HepG2 (cell line): ENCODE measurements around the gene IL11RA. TPM values are rescaled to one million over a fixed set of nuclear protein-coding genes. Genes with fewer than 3 reads are reported as not detected.

Source experiments
- ATAC-seq: fragments of 200-7000 bp; cut with Tn5 transposase; 3 replicates; pipeline ENCODE4 v1.9.1; 2020; ENCODE audit warnings: mild to moderate bottlenecking, moderate library complexity
- BruUV-seq: library from RNA; stranded (reverse); fragments of 400-500 nt; replicated peaks from 2 replicates; lab custom pipeline; 2021; lab: Mats Ljungman, UMichigan
- CTCF ChIA-PET: fragments of 300-600 bp; formaldehyde crosslinking; extraction: SDS; loops from one replicate; lab custom pipeline; 2021; ENCODE audit warnings: low total read pairs, inconsistent platforms, low intra/inter-chr PET ratio; lab: Yijun Ruan, JAX
- POLR2A ChIA-PET: fragments of 350-600 bp; sonication (Branson Sonifier 250); formaldehyde crosslinking; loops from one replicate; lab custom pipeline; 2020; ENCODE audit warnings: antibody characterized with exemption, inconsistent platforms; lab: Yijun Ruan, JAX
- DNase-seq: peaks from one replicate; pipeline ENCODE4 v3.0.0-alpha.2; 2015; ENCODE audit warnings: low spot score
- FAIRE-seq: peaks from 3 replicates; lab custom pipeline; 2011; peaks lifted over from hg19 to GRCh38; lab: Jason Lieb, UNC
- H2AFZ ChIP-seq: one replicate; pipeline ENCODE4 v1.6.1; 2011; ENCODE audit warnings: low read length, inconsistent platforms
- H3K27ac ChIP-seq: fragments of 300-600 bp; 3 replicates; pipeline ENCODE4 v1.8.0; 2011; ENCODE audit warnings: mixed run types, mild to moderate bottlenecking, mixed read lengths, low read length, inconsistent platforms; ENCODE audit not compliant: insufficient read depth; ENCODE audit errors: extremely low read length
- H3K27me3 ChIP-seq, 2 experiments: fragments of 200-600 bp in 1 of 2; 2 replicates in 1 of 2; 3 replicates in 1 of 2; pipeline versions ENCODE4 v1.6.0 to v1.8.0; 2011; ENCODE audit warnings: low read length in 2 of 2, mild to moderate bottlenecking in 2 of 2, moderate library complexity in 2 of 2, inconsistent platforms in 1 of 2; ENCODE audit not compliant: insufficient read depth in 2 of 2, control insufficient read depth in 1 of 2
- H3K36me3 ChIP-seq, 2 experiments: fragments of 200-600 bp in 1 of 2; replicated peaks in 1 of 2; 2 replicates in 1 of 2; 3 replicates in 1 of 2; pipeline versions ENCODE4 v1.5.1 to v1.8.0; 2011; ENCODE audit warnings: low read length in 2 of 2, inconsistent platforms in 1 of 2; ENCODE audit not compliant: insufficient read depth in 2 of 2, control insufficient read depth in 1 of 2
- H3K4me1 ChIP-seq: 2 replicates; pipeline ENCODE4 v1.5.1; 2012; ENCODE audit warnings: low read length, inconsistent platforms; ENCODE audit not compliant: insufficient read depth
- H3K4me2 ChIP-seq: 2 replicates; pipeline ENCODE4 v1.6.0; 2011; ENCODE audit warnings: low read depth, low read length, inconsistent platforms
- H3K4me3 ChIP-seq, 3 experiments: fragments of 200-600 bp in 1 of 3; sonication (generic), shearing (Covaris generic) in 1 of 3; replicated peaks in 1 of 3; 2 replicates each; pipeline ENCODE4 v1.5.1; 2011 to 2016; ENCODE audit warnings: low read length in 3 of 3, inconsistent platforms in 2 of 3, low read depth in 2 of 3, mild to moderate bottlenecking in 2 of 3, control low read depth in 1 of 3, mixed read lengths in 1 of 3; ENCODE audit not compliant: insufficient read depth in 1 of 3
- H3K79me2 ChIP-seq: one replicate; pipeline ENCODE4 v1.6.1; 2011; ENCODE audit warnings: low read length, inconsistent platforms; ENCODE audit not compliant: insufficient read depth
- H3K9ac ChIP-seq: 2 replicates; pipeline ENCODE4 v1.6.0; 2011; ENCODE audit warnings: mild to moderate bottlenecking, low read depth, low read length, inconsistent platforms; ENCODE audit not compliant: insufficient read depth
- H3K9me3 ChIP-seq: 2 replicates; pipeline ENCODE4 v1.5.1; 2012; ENCODE audit warnings: mild to moderate bottlenecking, low read length
- H4K20me1 ChIP-seq: 2 replicates; pipeline ENCODE4 v1.6.0; 2011; ENCODE audit warnings: inconsistent platforms, mild to moderate bottlenecking, low read length, moderate library complexity; ENCODE audit not compliant: insufficient read depth
- ADNP ChIP-seq: sonication (generic); formaldehyde crosslinking; IDR thresholded peaks from 2 replicates; pipeline ENCODE4 v1.4.0; 2020; ENCODE audit warnings: missing genetic modification reagents
- FOSL2 ChIP-seq: sonication (generic); formaldehyde crosslinking; IDR thresholded peaks from 2 replicates; pipeline ENCODE4 v1.4.0; 2020; ENCODE audit warnings: missing genetic modification reagents
- JUNB ChIP-seq: sonication (generic); formaldehyde crosslinking; IDR thresholded peaks from 2 replicates; pipeline ENCODE4 v1.8.0; 2022; ENCODE audit warnings: missing genetic modification reagents, mild to moderate bottlenecking, borderline replicate concordance
- MED1 ChIP-seq: sonication (generic); formaldehyde crosslinking; IDR thresholded peaks from 2 replicates; pipeline ENCODE4 v1.4.0; 2020; ENCODE audit warnings: missing genetic modification reagents
- MEIS2 ChIP-seq: sonication (generic); formaldehyde crosslinking; IDR thresholded peaks from 2 replicates; pipeline ENCODE4 v1.9.0; 2021; ENCODE audit warnings: mild to moderate bottlenecking, missing genetic modification reagents
- MLLT10 ChIP-seq: sonication (generic); formaldehyde crosslinking; IDR thresholded peaks from 2 replicates; pipeline ENCODE4 v1.4.0; 2020; ENCODE audit warnings: missing genetic modification reagents
- NFE2L1 ChIP-seq: sonication (generic); formaldehyde crosslinking; IDR thresholded peaks from 2 replicates; pipeline ENCODE4 v1.4.0; 2020; ENCODE audit warnings: missing genetic modification reagents, mild to moderate bottlenecking, borderline replicate concordance
- ONECUT2 ChIP-seq: sonication (generic); formaldehyde crosslinking; IDR thresholded peaks from 2 replicates; pipeline ENCODE4 v1.4.0; 2020; ENCODE audit warnings: missing genetic modification reagents
- RFXAP ChIP-seq: sonication (generic); formaldehyde crosslinking; IDR thresholded peaks from 2 replicates; pipeline ENCODE4 v1.4.0; 2020; ENCODE audit warnings: missing genetic modification reagents, borderline replicate concordance
- SNAI1 ChIP-seq: sonication (generic); formaldehyde crosslinking; IDR thresholded peaks from 2 replicates; pipeline ENCODE4 v1.5.0; 2020; ENCODE audit warnings: mild to moderate bottlenecking, missing genetic modification reagents, borderline replicate concordance
- ZFP41 ChIP-seq: sonication (generic); formaldehyde crosslinking; IDR thresholded peaks from 2 replicates; pipeline ENCODE4 v1.4.0; 2020; ENCODE audit warnings: mild to moderate bottlenecking, missing genetic modification reagents, borderline replicate concordance
- ZMYM2 ChIP-seq: sonication (generic); formaldehyde crosslinking; IDR thresholded peaks from 2 replicates; pipeline ENCODE4 v1.8.0; 2022; ENCODE audit warnings: mild to moderate bottlenecking, missing genetic modification reagents
- ZNF629 ChIP-seq: sonication (generic); formaldehyde crosslinking; conservative IDR thresholded peaks from 2 replicates; pipeline ENCODE4 v1.5.0; 2020; ENCODE audit warnings: missing genetic modification reagents
- ZNF644 ChIP-seq: IDR thresholded peaks from 2 replicates; pipeline ENCODE4 v1.6.1; 2016; ENCODE audit warnings: low read depth
- ZNF773 ChIP-seq: sonication (generic); formaldehyde crosslinking; IDR thresholded peaks from 2 replicates; pipeline ENCODE4 v1.4.0; 2020; ENCODE audit warnings: missing genetic modification reagents, borderline replicate concordance
- ZNF878 ChIP-seq: sonication (generic); formaldehyde crosslinking; IDR thresholded peaks from 2 replicates; pipeline ENCODE4 v1.8.1; 2023; ENCODE audit warnings: mild to moderate bottlenecking, missing genetic modification reagents, moderate library complexity
- WGBS: methylation state at CpG from one replicate; pipeline ENCODE4 v1.1.6; 2017; ENCODE audit warnings: low lambda C conversion rate; 5-methylcytosine and 5-hydroxymethylcytosine counted together
- in situ Hi-C: cut with HindIII; loops from 2 replicates; pipeline ENCODE4 v1.10.0; 2017; ENCODE audit warnings: low pct_unique_long_range_greater_than_20kb; ENCODE audit not compliant: extremely low pct_ligation_motif_present
- intact Hi-C: fragments of 100-400 bp; cut with micrococcal nuclease; formaldehyde crosslinking; loops from one replicate; pipeline ENCODE4 v1.10.0; 2022; ENCODE audit not compliant: unreplicated experiment
- polyA plus RNA-seq, 8 experiments: library from polyadenylated mRNA; depleted of rRNA in 3 of 8; stranded (reverse) in 7 of 8; unstranded in 1 of 8; fragments of >200 nt; fragmentation: Illumina TruSeq in 4 of 8; extraction: Trizol in 4 of 8; gene quantifications; 2 replicates each; pipeline versions ENCODE4 v1.2.1 to v1.2.3, GENCODE V29; 2011 to 2016; ENCODE audit warnings: low read depth in 4 of 8, missing spikeins in 1 of 8, mixed read lengths in 1 of 8; ENCODE audit not compliant: insufficient read depth in 1 of 8
- total RNA-seq, 5 experiments: library from RNA; depleted of rRNA; stranded (reverse); fragments of >200 nt; fragmentation: Illumina TruSeq; extraction: Trizol; gene quantifications; 2 replicates each; pipeline ENCODE4 v1.2.3, GENCODE V29; 2016; ENCODE audit warnings: low read depth in 1 of 5
- TF ChIP-seq, protein P1 (sequence below): sonication (generic); formaldehyde crosslinking; IDR thresholded peaks from 2 replicates; pipeline ENCODE4 v1.4.0; 2020; ENCODE audit warnings: missing genetic modification reagents
- TF ChIP-seq, protein P2 (sequence below): sonication (generic); formaldehyde crosslinking; IDR thresholded peaks from 2 replicates; pipeline ENCODE4 v1.4.0; 2020; ENCODE audit warnings: low read depth, missing genetic modification reagents
- TF ChIP-seq, protein P3 (sequence below): sonication (generic); formaldehyde crosslinking; IDR thresholded peaks from 2 replicates; pipeline ENCODE4 v1.5.1; 2020; ENCODE audit warnings: mild to moderate bottlenecking, missing genetic modification reagents, borderline replicate concordance

The IL11RA gene
- total and polyA plus RNA-seq, 2 of the 13 experiments (the other 11 are each of a cell fraction or from before 2014, with no cell fraction given) = 2.0 to 4.2 TPM

DNA sequence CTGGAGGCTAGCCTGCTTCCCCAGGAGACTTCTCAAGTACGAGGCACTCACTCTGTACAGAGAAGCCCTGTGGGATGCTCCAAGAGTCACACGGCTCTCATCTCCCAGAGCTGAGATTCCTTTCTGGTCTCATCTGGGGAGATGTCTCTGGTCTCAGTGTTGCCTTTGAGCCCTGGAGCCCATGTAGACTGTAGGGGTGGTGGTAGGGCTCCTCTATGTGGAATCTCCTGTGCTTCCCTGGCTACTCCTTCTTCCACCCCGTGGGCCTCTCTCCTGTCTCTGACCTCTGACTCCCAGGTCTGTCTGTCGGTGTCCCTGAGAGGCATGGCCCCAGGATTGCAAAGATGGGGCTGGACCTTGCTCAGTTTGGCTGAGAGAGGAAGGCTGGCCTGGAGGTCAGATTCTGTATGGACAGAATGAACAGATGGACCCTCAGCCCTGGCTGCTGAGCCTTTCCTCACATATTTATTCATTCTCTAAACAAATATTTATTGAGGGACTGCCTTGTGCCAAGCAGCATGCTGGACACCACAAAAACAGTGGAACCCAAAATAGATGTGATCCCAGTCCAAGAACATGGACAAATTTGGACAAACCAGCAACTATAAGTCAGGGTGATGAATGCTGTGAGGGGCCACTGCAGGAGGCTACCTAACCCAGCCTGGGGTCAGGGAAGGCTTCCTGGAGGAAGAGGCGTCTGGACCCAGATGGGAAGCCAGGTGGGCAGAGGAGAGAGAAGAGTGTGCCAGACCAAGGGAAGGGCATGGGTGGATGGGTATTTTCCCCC lies 36.5 kb downstream of the IL11RA start:
- BruUV-seq = no TSS peak
- Histone ChIP-seq H3K4me1 (peaks cover 56% of the 10 kb centered on the region), H3K27ac (peak overlapping the region; percentile 37)
- TF ChIP-seq MEIS2 (CRISPR knock-in tag) (0 out of 2 replicates have a peak, but pooled peaks have one; percentile 22), MED1 (CRISPR knock-in tag) (peak; percentile 44), ZNF773 (no peak), SNAI1 (CRISPR knock-in tag) (no peak), ZNF644 (peak; percentile 91; the same call in 1 of the 2 replicates), JUNB (no peak), ADNP (CRISPR knock-in tag) (no peak), ZNF878 (CRISPR knock-in tag) (no peak), ONECUT2 (CRISPR knock-in tag) (no peak), RFXAP (no peak), MLLT10 (CRISPR knock-in tag) (no peak), ZNF629 (CRISPR knock-in tag) (no peak), ZFP41 (CRISPR knock-in tag) (no peak), FOSL2 (CRISPR knock-in tag) (peak; percentile 37; the same call in 1 of the 2 replicates), ZMYM2 (CRISPR knock-in tag) (no peak), NFE2L1 (CRISPR knock-in tag) (no peak)
- TF ChIP-seq, protein P1, sequence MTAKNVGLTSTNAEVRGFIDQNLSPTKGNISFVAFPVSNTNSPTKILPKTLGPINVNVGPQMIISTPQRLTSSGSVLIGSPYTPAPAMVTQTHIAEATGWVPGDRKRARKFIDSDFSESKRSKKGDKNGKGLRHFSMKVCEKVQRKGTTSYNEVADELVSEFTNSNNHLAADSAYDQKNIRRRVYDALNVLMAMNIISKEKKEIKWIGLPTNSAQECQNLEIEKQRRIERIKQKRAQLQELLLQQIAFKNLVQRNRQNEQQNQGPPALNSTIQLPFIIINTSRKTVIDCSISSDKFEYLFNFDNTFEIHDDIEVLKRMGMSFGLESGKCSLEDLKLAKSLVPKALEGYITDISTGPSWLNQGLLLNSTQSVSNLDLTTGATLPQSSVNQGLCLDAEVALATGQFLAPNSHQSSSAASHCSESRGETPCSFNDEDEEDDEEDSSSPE (CRISPR knock-in tag) = no peak; the same call in 1 of the 2 replicates
- TF ChIP-seq, protein P2, sequence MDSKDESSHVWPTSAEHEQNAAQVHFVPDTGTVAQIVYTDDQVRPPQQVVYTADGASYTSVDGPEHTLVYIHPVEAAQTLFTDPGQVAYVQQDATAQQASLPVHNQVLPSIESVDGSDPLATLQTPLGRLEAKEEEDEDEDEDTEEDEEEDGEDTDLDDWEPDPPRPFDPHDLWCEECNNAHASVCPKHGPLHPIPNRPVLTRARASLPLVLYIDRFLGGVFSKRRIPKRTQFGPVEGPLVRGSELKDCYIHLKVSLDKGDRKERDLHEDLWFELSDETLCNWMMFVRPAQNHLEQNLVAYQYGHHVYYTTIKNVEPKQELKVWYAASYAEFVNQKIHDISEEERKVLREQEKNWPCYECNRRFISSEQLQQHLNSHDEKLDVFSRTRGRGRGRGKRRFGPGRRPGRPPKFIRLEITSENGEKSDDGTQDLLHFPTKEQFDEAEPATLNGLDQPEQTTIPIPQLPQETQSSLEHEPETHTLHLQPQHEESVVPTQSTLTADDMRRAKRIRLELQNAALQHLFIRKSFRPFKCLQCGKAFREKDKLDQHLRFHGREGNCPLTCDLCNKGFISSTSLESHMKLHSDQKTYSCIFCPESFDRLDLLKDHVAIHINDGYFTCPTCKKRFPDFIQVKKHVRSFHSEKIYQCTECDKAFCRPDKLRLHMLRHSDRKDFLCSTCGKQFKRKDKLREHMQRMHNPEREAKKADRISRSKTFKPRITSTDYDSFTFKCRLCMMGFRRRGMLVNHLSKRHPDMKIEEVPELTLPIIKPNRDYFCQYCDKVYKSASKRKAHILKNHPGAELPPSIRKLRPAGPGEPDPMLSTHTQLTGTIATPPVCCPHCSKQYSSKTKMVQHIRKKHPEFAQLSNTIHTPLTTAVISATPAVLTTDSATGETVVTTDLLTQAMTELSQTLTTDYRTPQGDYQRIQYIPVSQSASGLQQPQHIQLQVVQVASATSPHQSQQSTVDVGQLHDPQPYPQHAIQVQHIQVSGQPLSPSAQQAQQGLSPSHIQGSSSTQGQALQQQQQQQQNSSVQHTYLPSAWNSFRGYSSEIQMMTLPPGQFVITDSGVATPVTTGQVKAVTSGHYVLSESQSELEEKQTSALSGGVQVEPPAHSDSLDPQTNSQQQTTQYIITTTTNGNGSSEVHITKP (CRISPR knock-in tag) = no peak
- TF ChIP-seq, protein P3, sequence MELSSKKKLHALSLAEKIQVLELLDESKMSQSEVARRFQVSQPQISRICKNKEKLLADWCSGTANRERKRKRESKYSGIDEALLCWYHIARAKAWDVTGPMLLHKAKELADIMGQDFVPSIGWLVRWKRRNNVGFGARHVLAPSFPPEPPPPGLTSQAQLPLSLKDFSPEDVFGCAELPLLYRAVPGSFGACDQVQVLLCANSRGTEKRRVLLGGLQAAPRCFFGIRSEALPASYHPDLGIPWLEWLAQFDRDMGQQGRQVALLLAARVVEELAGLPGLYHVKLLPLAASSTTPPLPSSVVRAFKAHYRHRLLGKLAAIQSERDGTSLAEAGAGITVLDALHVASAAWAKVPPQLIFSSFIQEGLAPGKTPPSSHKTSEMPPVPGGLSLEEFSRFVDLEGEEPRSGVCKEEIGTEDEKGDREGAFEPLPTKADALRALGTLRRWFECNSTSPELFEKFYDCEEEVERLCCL (CRISPR knock-in tag) = no peak

More for the DNA sequence above, 36.5 kb downstream of the IL11RA start:
- H3K36me3 ChIP-seq = no peaks in the 10 kb centered on the region
- CTCF ChIA-PET = no interaction called here
- no peak overlapping the region for H3K9ac ChIP-seq
- intact Hi-C loops = loop anchor here (1.0 kb wide), 1 partner anchor 13 kb away; no protein-coding TSS in a partner anchor
- no peaks in the 10 kb centered on the region for H3K79me2 ChIP-seq
- H3K4me3 ChIP-seq = peak overlapping the region in 1 of 3 experiments; percentile 36; a peak in 1 of 6 replicates
- in situ Hi-C loops = no loop called here
- FAIRE-seq = peak; percentile 87
- peak overlapping the region; percentile 68 for H3K4me2 ChIP-seq
- WGBS = 0% methylated on average over 3 of the region's 5 CpGs
- DNase-seq = peak; percentile 70
- no peaks in the 10 kb centered on the region for H4K20me1 ChIP-seq
- H3K27me3 ChIP-seq = no peaks in the 10 kb centered on the region
- POLR2A ChIA-PET = no interaction called here
- no peaks in the 10 kb centered on the region for H3K9me3 ChIP-seq
- peak; percentile 94 for ATAC-seq
- H2AFZ ChIP-seq = no peak overlapping the region
